Left lung (tissue), 10 donors: ENCODE measurements around the gene DND1. TPM values are rescaled to one million over a fixed set of nuclear protein-coding genes. Genes with fewer than 3 reads are reported as not detected.
"Not testable (repeated sequence)": the region's sequence is repeated elsewhere in the genome, so short reads cannot be mapped to it uniquely, and the experiment has no call there.

Experiments used
- ATAC-seq: fragments of 200-7000 bp; cut with Tn5 transposase; one replicate; pipeline ENCODE4 v1.9.1; 2020; ENCODE audit warnings: moderate library complexity
- DNase-seq, 4 donors: peaks; one replicate each; pipeline ENCODE4 v3.0.0-alpha.2; 2013 to 2020
- H3K27ac ChIP-seq, 2 donors: fragments of 200-600 bp; sonication (generic) in 1 of 2; one replicate each; pipeline versions ENCODE4 v1.5.0 to v1.8.0; 2020 to 2021
- H3K27me3 ChIP-seq, 2 donors: fragments of 200-600 bp; sonication (generic) in 1 of 2; one replicate each; pipeline versions ENCODE4 v1.5.0 to v1.8.0; 2020 to 2021
- H3K36me3 ChIP-seq, 2 donors: fragments of 200-600 bp; sonication (generic) in 1 of 2; one replicate each; pipeline versions ENCODE4 v1.5.0 to v1.8.0; 2020 to 2021
- H3K4me1 ChIP-seq, 2 donors: fragments of 200-600 bp; one replicate each; pipeline ENCODE4 v1.8.0; 2021
- H3K4me3 ChIP-seq, 2 donors: fragments of 200-600 bp; sonication (generic) in 1 of 2; one replicate each; pipeline versions ENCODE4 v1.5.0 to v1.8.0; 2020 to 2021; ENCODE audit warnings: mild to moderate bottlenecking in 1 of 2
- H3K9me3 ChIP-seq, 2 donors: fragments of 200-600 bp; sonication (generic) in 1 of 2; one replicate each; pipeline versions ENCODE4 v1.5.0 to v1.8.0; 2020 to 2021
- intact Hi-C, 2 donors: fragments of 100-400 bp; cut with DNase I; formaldehyde crosslinking; loops; one replicate each; pipeline versions ENCODE4 v1.11.2 to v1.14.2; 2022
- polyA plus RNA-seq, 6 donors: library from polyadenylated mRNA; unstranded; fragments of 120-200 nt; gene quantifications; one replicate each; pipeline ENCODE4 v1.2.1, GENCODE V29; 2013; ENCODE audit not compliant: insufficient read length in 6 of 6
- total RNA-seq, 2 donors: library from RNA; stranded (reverse); fragmentation: NEBNext Ultra II Directional; extraction: Animal tissue kit (Norgen Biotek cat#: 25700); gene quantifications; one replicate each; pipeline ENCODE4 v1.2.1, GENCODE V29; 2021
- TF ChIP-seq, protein P1 (sequence below), 2 donors: fragments of 200-600 bp; sonication (generic) in 1 of 2; IDR thresholded peaks; one replicate each; pipeline versions ENCODE4 v1.5.0 to v1.8.0; 2021; ENCODE audit warnings: antibody characterized with exemption in 2 of 2
- donor health status: DM: no; HTN: yes; CAD: no.
- donor health status: DM: no; HTN: no; CAD: no.

DND1 gene
- total and polyA plus RNA-seq, 8 donors: 0.36 to 1.3 (median 0.58) TPM; not detected in 2

DNA sequence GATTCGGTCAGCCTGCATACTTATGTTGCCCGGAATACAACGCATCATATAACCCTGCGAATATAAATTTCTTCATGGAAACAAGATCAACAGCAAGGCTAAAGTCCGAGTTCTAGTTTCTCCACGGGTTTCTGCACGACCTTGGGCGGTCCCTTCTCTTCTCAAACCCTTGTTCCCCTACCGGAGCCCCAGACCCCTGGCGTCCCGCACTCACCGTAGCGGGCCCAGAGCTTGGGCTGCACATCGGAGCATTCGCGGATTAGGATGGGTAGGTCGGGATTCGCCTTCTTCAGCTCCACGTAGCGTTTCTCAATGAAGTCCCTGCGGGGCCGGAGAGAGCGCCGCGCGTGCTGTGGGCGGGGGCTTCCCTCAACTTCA is 26.3 kb downstream of the DND1 start:
- intact Hi-C loops: loop anchor here in 1 of 2 donors (10.0 kb wide), 1 partner anchor 272 kb away; no protein-coding TSS in a partner anchor
- DNase-seq (no peak), ATAC-seq (peak; percentile 29)
- peaks cover 6 to 28% of the 10 kb centered on the region in 2 donors for H3K4me1 ChIP-seq
- H3K27me3 ChIP-seq: no peaks in the 10 kb centered on the region
- TF ChIP-seq, protein P1, sequence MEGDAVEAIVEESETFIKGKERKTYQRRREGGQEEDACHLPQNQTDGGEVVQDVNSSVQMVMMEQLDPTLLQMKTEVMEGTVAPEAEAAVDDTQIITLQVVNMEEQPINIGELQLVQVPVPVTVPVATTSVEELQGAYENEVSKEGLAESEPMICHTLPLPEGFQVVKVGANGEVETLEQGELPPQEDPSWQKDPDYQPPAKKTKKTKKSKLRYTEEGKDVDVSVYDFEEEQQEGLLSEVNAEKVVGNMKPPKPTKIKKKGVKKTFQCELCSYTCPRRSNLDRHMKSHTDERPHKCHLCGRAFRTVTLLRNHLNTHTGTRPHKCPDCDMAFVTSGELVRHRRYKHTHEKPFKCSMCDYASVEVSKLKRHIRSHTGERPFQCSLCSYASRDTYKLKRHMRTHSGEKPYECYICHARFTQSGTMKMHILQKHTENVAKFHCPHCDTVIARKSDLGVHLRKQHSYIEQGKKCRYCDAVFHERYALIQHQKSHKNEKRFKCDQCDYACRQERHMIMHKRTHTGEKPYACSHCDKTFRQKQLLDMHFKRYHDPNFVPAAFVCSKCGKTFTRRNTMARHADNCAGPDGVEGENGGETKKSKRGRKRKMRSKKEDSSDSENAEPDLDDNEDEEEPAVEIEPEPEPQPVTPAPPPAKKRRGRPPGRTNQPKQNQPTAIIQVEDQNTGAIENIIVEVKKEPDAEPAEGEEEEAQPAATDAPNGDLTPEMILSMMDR (IDR thresholded peaks at IDR 0.05): no peak
- peak overlapping the region; percentile 53 to 84 for H3K27ac ChIP-seq
- H3K36me3 ChIP-seq: peaks cover 0 to 69% of the 10 kb centered on the region in 2 donors
- peak overlapping the region; percentile 78 to 82 for H3K4me3 ChIP-seq
- no peaks in the 10 kb centered on the region for H3K9me3 ChIP-seq

DNA sequence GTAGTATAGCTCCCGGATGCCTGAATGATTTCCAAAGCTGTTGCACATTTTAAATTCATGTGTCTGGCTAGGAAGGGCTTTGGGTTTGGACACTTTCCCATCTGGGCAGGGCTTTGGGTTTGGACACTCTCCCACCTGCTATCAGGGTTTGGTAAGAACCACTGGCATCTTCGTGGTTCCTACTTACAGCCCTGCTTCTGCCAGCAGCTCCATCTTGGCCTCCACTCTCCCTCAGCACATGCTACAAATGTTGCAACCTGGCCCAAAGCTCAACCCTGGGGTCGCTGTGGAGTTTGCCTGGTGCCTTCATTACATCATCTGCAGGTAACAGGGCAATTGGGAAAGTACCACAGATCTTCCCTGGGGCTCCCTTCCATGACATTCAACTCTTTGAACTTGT is 30.7 kb downstream of the DND1 start:
- TF ChIP-seq, protein P1 (IDR thresholded peaks at IDR 0.05): no peak
- Histone ChIP-seq H3K4me1 (peaks cover 8 to 46% of the 10 kb centered on the region in 2 donors), H3K4me3 (no peak overlapping the region), H3K36me3 (peaks cover 0 to 39% of the 10 kb centered on the region in 2 donors), H3K9me3 (no peaks in the 10 kb centered on the region), H3K27ac (no peak overlapping the region), H3K27me3 (no peaks in the 10 kb centered on the region)
- DNase-seq (no peak), ATAC-seq (no peak)
- intact Hi-C loops: loop anchor here in 1 of 2 donors (10.0 kb wide), 1 partner anchor 268 kb away; no protein-coding TSS in a partner anchor

DNA sequence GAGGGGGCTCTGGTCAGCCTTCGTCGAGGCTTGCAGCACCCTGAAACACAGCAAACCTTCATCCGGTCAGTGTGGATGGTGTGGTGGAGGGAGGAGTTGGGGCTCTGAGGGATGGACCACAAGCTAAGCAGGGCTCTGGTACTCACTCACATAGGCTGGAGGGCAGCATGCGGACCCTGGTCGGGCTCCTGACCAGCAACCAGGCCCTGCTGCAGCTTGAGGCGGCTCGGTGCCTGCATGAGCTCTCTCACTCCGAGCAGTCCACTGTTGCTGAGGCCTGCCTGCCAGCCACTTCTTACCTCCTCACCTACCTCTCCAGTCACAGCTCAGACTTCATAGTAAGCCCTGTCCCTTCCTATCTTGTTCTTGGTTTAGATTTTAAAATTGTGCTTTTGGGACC is 31.7 kb downstream of the DND1 start:
- TF ChIP-seq, protein P1 (IDR thresholded peaks at IDR 0.05): no peak
- DNase-seq: no peak
- Histone ChIP-seq H3K4me1 (peaks cover 8 to 47% of the 10 kb centered on the region in 2 donors), H3K27me3 (no peaks in the 10 kb centered on the region), H3K36me3 (peaks cover 0 to 39% of the 10 kb centered on the region in 2 donors), H3K27ac (no peak overlapping the region), H3K4me3 (no peak overlapping the region), H3K9me3 (no peaks in the 10 kb centered on the region)
- intact Hi-C loops: loop anchor here in 1 of 2 donors (10.0 kb wide), 1 partner anchor 267 kb away; no protein-coding TSS in a partner anchor
- no peak for ATAC-seq

DNA sequence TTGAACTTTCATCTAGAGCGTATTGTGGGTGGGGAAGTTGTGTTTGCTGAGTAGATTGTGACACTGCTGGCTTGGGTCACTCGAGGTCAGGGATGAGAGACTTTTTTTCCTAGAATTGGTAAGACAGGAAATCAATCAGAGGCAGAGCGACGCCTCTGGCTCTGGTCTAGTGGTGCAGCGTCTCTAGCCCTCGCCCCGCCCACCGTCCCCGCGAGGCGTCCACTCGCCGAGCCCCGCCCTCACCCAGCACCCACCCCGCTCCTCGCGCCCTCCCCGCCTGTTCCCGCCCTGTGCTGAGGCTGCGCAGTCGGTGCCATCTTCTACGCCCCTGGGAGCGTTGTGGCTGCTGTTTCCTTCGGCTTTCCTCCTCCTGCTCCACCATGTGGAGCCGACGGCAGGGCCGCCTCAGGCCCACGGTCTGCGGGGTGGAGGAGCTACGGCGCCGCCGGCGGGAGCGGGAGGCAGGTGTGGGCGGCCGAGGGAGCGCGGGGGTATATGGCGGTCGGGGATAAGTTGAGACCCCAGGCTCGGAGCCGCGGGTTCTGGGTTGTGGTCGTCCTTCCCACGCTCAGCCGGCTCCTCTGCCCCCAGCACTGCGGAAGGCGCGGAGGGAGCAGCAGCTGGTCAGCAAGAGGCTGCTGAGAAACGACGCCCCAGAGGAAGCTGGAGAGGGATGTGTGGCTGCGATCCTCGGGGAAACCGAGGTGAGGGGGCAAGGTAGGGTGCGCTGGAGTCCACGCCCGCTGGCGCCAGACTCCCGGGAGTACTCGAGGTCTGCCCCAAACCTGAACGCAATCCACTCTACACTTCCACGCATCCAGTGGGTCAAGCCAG is 34.0 kb downstream of the DND1 start, which contains the start of gene TMCO6:
TSS of gene TMCO6 (plus strand) at position 304 of the 834 bp plus-strand sequence. CDS start at position 381, 77 bp downstream.
- peak; percentile 92 to 100 (median 98) for DNase-seq
- TF ChIP-seq, protein P1 (IDR thresholded peaks at IDR 0.05): peak; percentile 68 to 78
- no peaks in the 10 kb centered on the region for H3K27me3 ChIP-seq
- peak within 1 kb of the TSS; percentile 83 to 92 for H3K27ac ChIP-seq
- H3K9me3 ChIP-seq: no peaks in the 10 kb centered on the region
- peaks cover 0 to 25% of the 10 kb centered on the region in 2 donors for H3K36me3 ChIP-seq
- peak within 1 kb of the TSS; percentile 74 to 86 for H3K4me3 ChIP-seq
- peak; percentile 99 for ATAC-seq
- H3K4me1 ChIP-seq: peaks cover 8 to 42% of the 10 kb centered on the region in 2 donors
- intact Hi-C loops: loop anchor here in 1 of 2 donors (10.0 kb wide), 1 partner anchor 65 kb away; no protein-coding TSS in a partner anchor

DNA sequence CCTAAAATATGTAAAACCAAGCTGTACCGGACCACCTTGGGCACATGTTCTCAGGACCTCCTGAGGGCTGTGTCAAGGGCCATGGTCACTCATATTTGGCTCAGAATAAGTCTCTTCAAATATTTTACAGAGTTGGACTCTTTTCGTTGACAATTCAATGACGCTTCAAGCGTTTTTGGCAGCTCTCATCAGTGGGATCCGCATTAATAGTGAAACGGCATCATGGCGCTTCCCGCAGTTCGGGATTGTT is 34.6 kb downstream of the DND1 start:
- H3K9me3 ChIP-seq, H3K27me3 ChIP-seq, ATAC-seq, DNase-seq: not testable (repeated sequence)
- H3K36me3 ChIP-seq: peaks cover 0 to 20% of the 10 kb centered on the region in 2 donors
- intact Hi-C loops: loop anchor here in 1 of 2 donors (10.0 kb wide), 1 partner anchor 64 kb away; no protein-coding TSS in a partner anchor
- H3K4me3 ChIP-seq: peak overlapping the region; percentile 74 to 86
- H3K4me1 ChIP-seq: peaks cover 8 to 47% of the 10 kb centered on the region in 2 donors
- peak overlapping the region; percentile 83 to 92 for H3K27ac ChIP-seq
